Measurements from ENCODE around the gene RNMT.

RNMT gene

GRCh38 chr18:13813271-13813849 lies 86.9 kb downstream of the RNMT start:
- DNase-seq, result peak; percentile 69 to 74

Data from activated CD4-positive, alpha-beta T cell treated with anti-CD3 and anti-CD28 coated beads, Interleukin-2, amount 50 U/mL, for 48 hours (primary cell).